Sigmoid colon (tissue), 4 donors: ENCODE data around the gene HACD1.

ENCODE experiments used
- CTCF ChIP-seq, 4 experiments: fragments of 450-650 bp in 3 of 4; fragments of 200-600 bp in 1 of 4; IDR thresholded peaks; one replicate each; pipeline ENCODE4 v1.5.1; 2016 to 2019; ENCODE audit warnings: antibody characterized with exemption in 4 of 4, mild to moderate bottlenecking in 3 of 4, moderate library complexity in 2 of 4
- EP300 ChIP-seq, 4 donors: sonication (generic); formaldehyde crosslinking; IDR thresholded peaks; one replicate each; pipeline ENCODE4 v1.6.1; 2017; ENCODE audit warnings: antibody characterized with exemption in 4 of 4
- POLR2A ChIP-seq, 2 donors: fragments of 450-650 bp; IDR thresholded peaks; one replicate each; pipeline ENCODE4 v1.6.1; 2016; ENCODE audit warnings: antibody characterized with exemption in 2 of 2, mild to moderate bottlenecking in 2 of 2, moderate library complexity in 2 of 2

GRCh38 chr10:17662193-17663138, 45.3 kb upstream of the HACD1 start:
- no peak for TF ChIP-seq EP300 (IDR thresholded peaks at IDR 0.05)
- no peak for TF ChIP-seq CTCF (IDR thresholded peaks at IDR 0.05)
- no peak for TF ChIP-seq POLR2A (IDR thresholded peaks at IDR 0.05)
